KMS-11 (cell line): ENCODE measurements around the gene CFAP20.
A peak's percentile ranks its signal among the peaks of the same experiment; 100 is the strongest.

Experiments
- H2AFZ ChIP-seq: fragments of 200-600 bp; sonication (generic); 2 replicates; pipeline ENCODE4 v1.6.1; 2016; ENCODE audit warnings: antibody characterized with exemption, mixed run types, low read depth
- H3K27ac ChIP-seq: fragments of 200-600 bp; sonication (generic); 2 replicates; pipeline ENCODE4 v1.6.1; 2016; ENCODE audit warnings: mild to moderate bottlenecking, mixed run types
- H3K27me3 ChIP-seq: fragments of 200-600 bp; sonication (generic); 2 replicates; pipeline ENCODE4 v1.6.1; 2017; ENCODE audit warnings: mild to moderate bottlenecking, low read depth, mixed run types, moderate library complexity; ENCODE audit not compliant: insufficient read depth
- H3K36me3 ChIP-seq: fragments of 200-600 bp; sonication (generic); 2 replicates; pipeline ENCODE4 v1.6.1; 2017; ENCODE audit warnings: mild to moderate bottlenecking, mixed run types; ENCODE audit not compliant: insufficient read depth
- H3K4me1 ChIP-seq: fragments of 200-600 bp; sonication (generic); 2 replicates; pipeline ENCODE4 v1.6.1; 2016; ENCODE audit warnings: mild to moderate bottlenecking, low read depth, mixed run types; ENCODE audit not compliant: poor library complexity, severe bottlenecking
- H3K4me2 ChIP-seq: fragments of 200-600 bp; sonication (generic); 2 replicates; pipeline ENCODE4 v1.7.0; 2016; ENCODE audit warnings: mild to moderate bottlenecking, mixed run types
- H3K4me3 ChIP-seq: fragments of 200-600 bp; sonication (generic); IDR thresholded peaks from 2 replicates; pipeline ENCODE4 v1.6.1; 2017; ENCODE audit warnings: low read depth, low read length, mixed read lengths; ENCODE audit not compliant: insufficient read depth
- H3K79me2 ChIP-seq: fragments of 200-600 bp; sonication (generic); 2 replicates; pipeline ENCODE4 v1.6.1; 2016; ENCODE audit warnings: low read depth, mixed run types; ENCODE audit not compliant: insufficient read depth
- H3K9ac ChIP-seq: fragments of 200-600 bp; sonication (generic); 2 replicates; pipeline ENCODE4 v1.6.1; 2016; ENCODE audit warnings: mild to moderate bottlenecking, mixed run types
- H4K20me1 ChIP-seq: fragments of 200-600 bp; sonication (generic); 2 replicates; pipeline ENCODE4 v1.6.1; 2016; ENCODE audit warnings: mild to moderate bottlenecking, mixed run types; ENCODE audit not compliant: insufficient read depth
- TF ChIP-seq, protein P1 (sequence below): fragments of 200-600 bp; sonication (generic); conservative IDR thresholded peaks from 2 replicates; pipeline ENCODE4 v1.6.1; 2017; ENCODE audit warnings: low read depth, mild to moderate bottlenecking, antibody characterized with exemption, low read length, moderate library complexity, mixed read lengths

CFAP20 gene

DNA sequence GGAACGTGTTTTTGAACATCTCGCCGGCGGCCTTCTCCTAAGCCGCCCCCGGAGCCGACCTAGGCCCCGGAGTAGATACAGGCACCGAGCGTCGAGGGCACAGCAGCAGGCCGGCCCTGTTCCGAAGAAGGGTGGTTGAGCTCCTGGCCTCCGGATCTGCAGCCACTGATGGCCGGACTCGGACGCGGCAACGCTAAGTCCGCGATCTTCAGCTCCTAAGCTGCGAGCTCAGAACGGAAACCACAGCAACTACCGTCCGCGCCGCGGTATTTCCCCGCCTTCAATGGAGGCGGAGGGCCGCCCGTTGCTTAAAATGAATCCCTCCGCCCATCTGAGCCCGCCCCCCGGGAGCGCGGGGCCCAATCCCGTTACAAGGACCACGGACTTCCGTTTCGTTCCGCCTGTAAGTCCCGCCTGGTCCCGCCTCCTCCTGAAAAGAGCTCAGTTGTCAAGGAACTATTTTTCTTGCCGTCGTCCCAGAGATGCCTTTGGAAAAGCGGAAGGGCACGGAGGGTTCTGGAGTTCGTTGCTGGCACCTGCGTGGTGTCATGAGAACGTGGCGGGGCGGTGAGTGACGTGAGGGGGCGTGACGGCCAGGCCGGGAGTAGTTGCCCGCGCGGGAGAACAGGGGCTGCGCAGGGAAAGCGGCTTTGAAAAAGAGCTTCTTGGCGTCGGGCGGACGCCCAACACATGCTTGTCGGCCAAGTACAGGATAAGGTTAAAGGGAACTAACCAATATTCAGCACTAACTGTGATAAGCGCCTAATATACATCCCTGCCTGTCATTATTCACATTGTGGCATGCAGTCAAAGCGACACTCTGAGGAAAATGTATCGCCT, at the start of gene CFAP20:
Gene CFAP20, minus strand, starts transcription at position 285 of the 840 bp plus-strand sequence. Its CDS starts 266 bp downstream, at position 19.
- Histone ChIP-seq H3K4me1 (peaks cover 23% of the 10 kb centered on the region), H3K27ac (peak within 1 kb of the TSS; percentile 90), H3K79me2 (peaks cover 45% of the 10 kb centered on the region), H4K20me1 (no peaks in the 10 kb centered on the region), H3K4me2 (peak within 1 kb of the TSS; percentile 74), H3K9ac (peak within 1 kb of the TSS; percentile 87), H3K4me3 (no peak within 1 kb of the TSS), H3K27me3 (no peaks in the 10 kb centered on the region), H3K36me3 (no peaks in the 10 kb centered on the region), H2AFZ (peak within 1 kb of the TSS; percentile 65; the same call in 1 of the 2 replicates)
- TF ChIP-seq, protein P1, sequence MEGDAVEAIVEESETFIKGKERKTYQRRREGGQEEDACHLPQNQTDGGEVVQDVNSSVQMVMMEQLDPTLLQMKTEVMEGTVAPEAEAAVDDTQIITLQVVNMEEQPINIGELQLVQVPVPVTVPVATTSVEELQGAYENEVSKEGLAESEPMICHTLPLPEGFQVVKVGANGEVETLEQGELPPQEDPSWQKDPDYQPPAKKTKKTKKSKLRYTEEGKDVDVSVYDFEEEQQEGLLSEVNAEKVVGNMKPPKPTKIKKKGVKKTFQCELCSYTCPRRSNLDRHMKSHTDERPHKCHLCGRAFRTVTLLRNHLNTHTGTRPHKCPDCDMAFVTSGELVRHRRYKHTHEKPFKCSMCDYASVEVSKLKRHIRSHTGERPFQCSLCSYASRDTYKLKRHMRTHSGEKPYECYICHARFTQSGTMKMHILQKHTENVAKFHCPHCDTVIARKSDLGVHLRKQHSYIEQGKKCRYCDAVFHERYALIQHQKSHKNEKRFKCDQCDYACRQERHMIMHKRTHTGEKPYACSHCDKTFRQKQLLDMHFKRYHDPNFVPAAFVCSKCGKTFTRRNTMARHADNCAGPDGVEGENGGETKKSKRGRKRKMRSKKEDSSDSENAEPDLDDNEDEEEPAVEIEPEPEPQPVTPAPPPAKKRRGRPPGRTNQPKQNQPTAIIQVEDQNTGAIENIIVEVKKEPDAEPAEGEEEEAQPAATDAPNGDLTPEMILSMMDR = no peak

DNA sequence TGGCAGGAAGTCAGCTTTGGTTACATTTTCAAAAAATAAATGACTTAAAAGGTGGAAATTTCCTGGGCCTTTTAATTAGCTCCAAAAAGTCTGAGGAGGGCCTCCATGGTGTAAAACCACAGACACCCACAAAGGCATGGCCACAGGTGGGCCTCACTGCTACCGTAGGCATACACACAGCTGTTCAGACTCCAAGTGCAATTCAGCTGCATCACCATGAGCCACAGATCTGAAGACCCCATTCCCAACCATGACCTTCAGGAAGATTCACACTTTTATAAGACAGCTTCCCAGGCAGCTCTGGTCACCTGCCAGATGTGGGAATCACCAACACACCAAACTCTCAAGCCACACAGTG, 48.2 kb upstream of the CFAP20 start:
- H3K4me2 ChIP-seq = no peak overlapping the region
- peaks cover 10% of the 10 kb centered on the region; the same call in 1 of the 2 replicates for H3K79me2 ChIP-seq
- H2AFZ ChIP-seq = no peak overlapping the region
- no peak overlapping the region for H3K9ac ChIP-seq
- no peaks in the 10 kb centered on the region for H3K27me3 ChIP-seq
- H3K27ac ChIP-seq = no peak overlapping the region
- TF ChIP-seq, protein P1 = no peak
- H3K36me3 ChIP-seq = peaks cover 7% of the 10 kb centered on the region; the same call in 1 of the 2 replicates
- H3K4me1 ChIP-seq = peaks cover 4% of the 10 kb centered on the region
- no peak overlapping the region for H3K4me3 ChIP-seq
- H4K20me1 ChIP-seq = no peaks in the 10 kb centered on the region

DNA sequence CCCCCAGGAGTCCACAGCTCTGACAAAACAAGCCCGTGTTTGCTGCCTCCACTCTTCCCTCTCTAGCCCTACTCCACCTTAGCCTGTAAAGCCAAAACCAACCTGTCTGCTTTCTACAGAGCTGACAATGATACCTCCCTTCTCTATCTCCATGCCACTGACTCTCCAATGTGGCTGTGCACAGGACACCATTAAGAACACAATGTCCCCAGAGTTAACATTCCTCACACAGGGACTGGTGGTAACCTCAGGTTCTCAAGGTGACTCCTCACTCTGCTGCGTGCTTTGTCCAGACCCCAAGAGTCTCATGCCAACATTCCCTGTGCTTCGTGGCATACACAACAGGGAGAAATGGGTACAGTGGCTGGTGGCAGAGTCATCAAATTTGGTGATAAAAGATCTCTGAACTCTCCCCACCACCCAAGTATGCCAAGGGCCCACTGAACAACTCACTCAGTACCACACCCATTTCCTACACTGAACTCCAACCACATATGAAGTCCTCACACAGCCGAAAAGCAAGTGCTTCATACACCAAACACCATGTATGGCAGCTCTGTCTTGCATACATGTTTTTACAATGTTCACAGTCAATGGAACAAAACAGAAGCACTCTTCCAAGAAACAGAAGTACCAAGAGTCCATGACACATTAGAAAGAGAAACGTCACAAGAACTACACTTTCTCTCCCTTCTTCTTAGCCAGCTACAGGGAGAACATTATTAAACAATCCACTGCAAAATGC, 47.6 kb upstream of the CFAP20 start:
- peaks cover 7% of the 10 kb centered on the region; the same call in 1 of the 2 replicates for H3K36me3 ChIP-seq
- H3K4me1 ChIP-seq = peaks cover 4% of the 10 kb centered on the region
- H3K9ac ChIP-seq = no peak overlapping the region
- H4K20me1 ChIP-seq = no peaks in the 10 kb centered on the region
- no peaks in the 10 kb centered on the region for H3K27me3 ChIP-seq
- TF ChIP-seq, protein P1 = no peak
- H2AFZ ChIP-seq = no peak overlapping the region
- H3K4me3 ChIP-seq = no peak overlapping the region
- no peak overlapping the region for H3K27ac ChIP-seq
- peaks cover 10% of the 10 kb centered on the region; the same call in 1 of the 2 replicates for H3K79me2 ChIP-seq
- no peak overlapping the region for H3K4me2 ChIP-seq

DNA sequence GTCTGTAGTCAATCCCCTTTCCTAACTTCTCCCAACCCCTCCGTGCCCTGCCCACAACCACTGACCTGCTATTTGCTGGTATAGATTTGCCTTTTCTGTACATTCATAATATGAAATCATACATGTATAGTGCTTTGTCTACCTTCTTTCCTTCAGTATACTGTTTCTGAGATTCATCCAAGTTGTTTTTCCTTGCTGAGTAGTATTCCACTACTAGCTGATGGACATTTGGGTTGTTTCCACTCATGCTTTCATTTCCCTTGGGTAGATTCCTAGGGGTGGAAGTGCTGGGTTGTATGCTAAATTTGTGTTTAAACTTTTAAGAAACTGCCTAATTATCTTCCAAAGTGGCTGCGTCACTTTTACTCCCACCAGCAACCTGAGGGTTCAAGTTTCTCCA, 41.0 kb upstream of the CFAP20 start:
- H3K36me3 ChIP-seq = peaks cover 8% of the 10 kb centered on the region; the same call in 1 of the 2 replicates

More for the DNA sequence above, 41.0 kb upstream of the CFAP20 start:
- no peak overlapping the region for H3K9ac ChIP-seq
- H3K4me3 ChIP-seq = no peak overlapping the region
- no peak overlapping the region for H2AFZ ChIP-seq
- H3K27ac ChIP-seq = no peak overlapping the region
- TF ChIP-seq, protein P1 = no peak
- no peak overlapping the region for H3K4me2 ChIP-seq
- H3K4me1 ChIP-seq = no peaks in the 10 kb centered on the region
- no peaks in the 10 kb centered on the region for H4K20me1 ChIP-seq
- H3K27me3 ChIP-seq = no peaks in the 10 kb centered on the region
- H3K79me2 ChIP-seq = 0 out of 2 replicates have a peak, but pooled peaks cover 10% of the 10 kb centered on the region
